Left forelimb (tissue), 1 donor: ENCODE measurements around the gene TMC8.
"Not testable (repeated sequence)": the region's sequence is repeated elsewhere in the genome, so short reads cannot be mapped to it uniquely, and the experiment has no call there.

Source experiments
- DNase-seq: peaks from one replicate; pipeline ENCODE4 v3.0.0-alpha.2; 2018; ENCODE audit warnings: low spot score

Gene TMC8

GRCh38 chr17:78130437-78131101 lies at the start of gene TMC8:
TMC8 (plus strand) TSS chr17:78130771; CDS start chr17:78131589, 818 bp downstream.
- DNase-seq: no peak

- no peak for DNase-seq
Measured at GRCh38 chr17:78081551-78081950, 49.0 kb upstream of the TMC8 start.

GRCh38 chr17:78082355-78082872 lies 48.2 kb upstream of the TMC8 start:
- DNase-seq: not testable (repeated sequence)

- no peak for DNase-seq
Measured at GRCh38 chr17:78082988-78083387, 47.6 kb upstream of the TMC8 start.

GRCh38 chr17:78086740-78087139 lies 43.8 kb upstream of the TMC8 start:
- DNase-seq: no peak

- DNase-seq: no peak
Measured at GRCh38 chr17:78088529-78088928, 42.0 kb upstream of the TMC8 start.

GRCh38 chr17:78089576-78090281 lies 40.8 kb upstream of the TMC8 start:
- no peak for DNase-seq

GRCh38 chr17:78092794-78093324 lies 37.7 kb upstream of the TMC8 start:
- DNase-seq: no peak

GRCh38 chr17:78095035-78095434 lies 35.5 kb upstream of the TMC8 start:
- DNase-seq: no peak

GRCh38 chr17:78096093-78096492 lies 34.5 kb upstream of the TMC8 start:
- DNase-seq: no peak

GRCh38 chr17:78101112-78101511 lies 29.5 kb upstream of the TMC8 start:
- DNase-seq: no peak

GRCh38 chr17:78101542-78101941 lies 29.0 kb upstream of the TMC8 start:
- DNase-seq: no peak

GRCh38 chr17:78103311-78103710 lies 27.3 kb upstream of the TMC8 start:
- DNase-seq: no peak

- DNase-seq: no peak
Measured at GRCh38 chr17:78104540-78104941, 26.0 kb upstream of the TMC8 start.

GRCh38 chr17:78105101-78105500 lies 25.5 kb upstream of the TMC8 start:
- no peak for DNase-seq

GRCh38 chr17:78105551-78105950 lies 25.0 kb upstream of the TMC8 start:
- no peak for DNase-seq

- no peak for DNase-seq
Measured at GRCh38 chr17:78106211-78106610, 24.4 kb upstream of the TMC8 start.

GRCh38 chr17:78107457-78107856 lies 23.1 kb upstream of the TMC8 start:
- no peak for DNase-seq

GRCh38 chr17:78107976-78108725 lies 22.4 kb upstream of the TMC8 start:
- DNase-seq: no peak

- DNase-seq: no peak
Measured at GRCh38 chr17:78108726-78109488, 21.7 kb upstream of the TMC8 start.

- no peak for DNase-seq
Measured at GRCh38 chr17:78109489-78109761, 21.1 kb upstream of the TMC8 start.
